ENCODE results near the gene KIF19.

GRCh38 chr17:74292495-74292894 is 33.5 kb upstream of the KIF19 start:
- TF ChIP-seq CTCF (conservative IDR thresholded peaks at IDR 0.05; ENCODE audit: low read depth, low read length) = no peak
- no peak for TF ChIP-seq POLR2A (IDR thresholded peaks at IDR 0.05; ENCODE audit: low read depth, low read length)
- no peak for TF ChIP-seq CEBPB (IDR thresholded peaks at IDR 0.05; ENCODE audit: low read depth, low read length)
- TF ChIP-seq SMC3 (IDR thresholded peaks at IDR 0.05; ENCODE audit: low read depth, low read length) = no peak
- no peak for TF ChIP-seq CHD1 (IDR thresholded peaks at IDR 0.05; ENCODE audit: low read depth, low read length)
- TF ChIP-seq MAZ (IDR thresholded peaks at IDR 0.05; ENCODE audit: borderline replicate concordance, low read depth, low read length) = no peak
- no peak for TF ChIP-seq RAD21 (IDR thresholded peaks at IDR 0.05; ENCODE audit: low read length)
- TF ChIP-seq BHLHE40 (IDR thresholded peaks at IDR 0.05; ENCODE audit: low read depth, low read length) = no peak
